ENCODE results near the gene LRRC51.

The LRRC51 gene

GRCh38 chr11:72075756-72076155, 4.9 kb upstream of the LRRC51 start:
- H3K36me3 ChIP-seq (ENCODE audit: control insufficient read depth, insufficient read depth, low read length): no peaks in the 10 kb centered on the region
- H4K5ac ChIP-seq (ENCODE audit: low read length): no peak overlapping the region
- DNase-seq: no peak
- no peaks in the 10 kb centered on the region for H3K27me3 ChIP-seq (ENCODE audit: insufficient read depth, low read length, poor library complexity)
- H2BK15ac ChIP-seq (replicated peaks; ENCODE audit: low read depth): no peak overlapping the region
- H3K4me1 ChIP-seq (ENCODE audit: control insufficient read depth, low read depth, low read length): peaks cover 6% of the 10 kb centered on the region
- no peak overlapping the region for H3K23ac ChIP-seq (ENCODE audit: low read length)
- no CpG with 5 or more reads among the region's 4 CpGs for WGBS (ENCODE audit: extremely low coverage, insufficient coverage, low lambda C conversion rate)
- H3K4me2 ChIP-seq (ENCODE audit: low read length): no peak overlapping the region
- peaks cover 56% of the 10 kb centered on the region for H3K79me2 ChIP-seq (ENCODE audit: control insufficient read depth, insufficient read depth, low read length)
- no peak overlapping the region for H3K56ac ChIP-seq (ENCODE audit: low read length)
- no peak overlapping the region for H2AK5ac ChIP-seq (ENCODE audit: low read length)
- no peak overlapping the region for H2BK120ac ChIP-seq (ENCODE audit: low read depth, low read length)
- H3K18ac ChIP-seq (ENCODE audit: low read length): no peak overlapping the region
- H2BK5ac ChIP-seq (ENCODE audit: low read length): no peak overlapping the region
- no peak overlapping the region for H3K4me3 ChIP-seq (ENCODE audit: low read length)
- H3K27ac ChIP-seq (ENCODE audit: low read depth, low read length): no peak overlapping the region
- H3K4ac ChIP-seq (ENCODE audit: low read depth, low read length): no peak overlapping the region
- H3K79me1 ChIP-seq (ENCODE audit: low read length): peaks cover 10% of the 10 kb centered on the region
- no peak overlapping the region for H3K9ac ChIP-seq (ENCODE audit: low read length)
- H4K8ac ChIP-seq (ENCODE audit: low read depth, low read length): no peak overlapping the region

DNA sequence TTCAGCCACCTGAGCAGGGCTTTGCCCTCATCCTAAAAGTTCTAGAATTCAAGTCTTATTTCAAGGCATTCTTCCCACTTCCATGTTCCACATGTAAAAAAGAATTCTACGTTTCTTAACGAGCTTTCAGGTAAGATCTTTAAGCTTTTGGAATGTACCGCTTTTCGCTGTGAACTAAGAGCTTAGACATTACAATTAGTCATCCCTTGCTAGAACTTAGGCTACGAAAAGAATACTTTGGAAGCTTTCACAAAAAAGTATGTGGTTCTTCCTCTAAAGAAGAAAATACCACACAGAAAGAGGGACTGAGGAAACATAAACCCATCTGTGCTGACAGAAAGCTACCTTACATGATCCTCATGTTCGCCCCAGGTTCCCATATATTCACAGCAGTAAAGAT, 2.2 kb upstream of the LRRC51 start:
- Histone ChIP-seq H3K4me3 (ENCODE audit: low read length) (no peak overlapping the region), H3K4ac (ENCODE audit: low read depth, low read length) (no peak overlapping the region), H3K9ac (ENCODE audit: low read length) (peak overlapping the region; percentile 38), H2BK15ac (replicated peaks; ENCODE audit: low read depth) (no peak overlapping the region), H2BK120ac (ENCODE audit: low read depth, low read length) (no peak overlapping the region), H3K79me1 (ENCODE audit: low read length) (peaks cover 7% of the 10 kb centered on the region), H3K4me1 (ENCODE audit: control insufficient read depth, low read depth, low read length) (no peaks in the 10 kb centered on the region), H3K79me2 (ENCODE audit: control insufficient read depth, insufficient read depth, low read length) (peaks cover 39% of the 10 kb centered on the region), H3K23ac (ENCODE audit: low read length) (no peak overlapping the region), H3K27me3 (ENCODE audit: insufficient read depth, low read length, poor library complexity) (no peaks in the 10 kb centered on the region), H2BK5ac (ENCODE audit: low read length) (no peak overlapping the region), H3K27ac (ENCODE audit: low read depth, low read length) (no peak overlapping the region), H2AK5ac (ENCODE audit: low read length) (no peak overlapping the region), H3K4me2 (ENCODE audit: low read length) (no peak overlapping the region), H3K36me3 (ENCODE audit: control insufficient read depth, insufficient read depth, low read length) (no peaks in the 10 kb centered on the region), H4K5ac (ENCODE audit: low read length) (no peak overlapping the region), H3K56ac (ENCODE audit: low read length) (peak overlapping the region; percentile 30), H3K18ac (ENCODE audit: low read length) (no peak overlapping the region), H4K8ac (ENCODE audit: low read depth, low read length) (no peak overlapping the region)
- no peak for DNase-seq
- WGBS (ENCODE audit: extremely low coverage, insufficient coverage, low lambda C conversion rate): no CpG with 5 or more reads among the region's 6 CpGs

DNA sequence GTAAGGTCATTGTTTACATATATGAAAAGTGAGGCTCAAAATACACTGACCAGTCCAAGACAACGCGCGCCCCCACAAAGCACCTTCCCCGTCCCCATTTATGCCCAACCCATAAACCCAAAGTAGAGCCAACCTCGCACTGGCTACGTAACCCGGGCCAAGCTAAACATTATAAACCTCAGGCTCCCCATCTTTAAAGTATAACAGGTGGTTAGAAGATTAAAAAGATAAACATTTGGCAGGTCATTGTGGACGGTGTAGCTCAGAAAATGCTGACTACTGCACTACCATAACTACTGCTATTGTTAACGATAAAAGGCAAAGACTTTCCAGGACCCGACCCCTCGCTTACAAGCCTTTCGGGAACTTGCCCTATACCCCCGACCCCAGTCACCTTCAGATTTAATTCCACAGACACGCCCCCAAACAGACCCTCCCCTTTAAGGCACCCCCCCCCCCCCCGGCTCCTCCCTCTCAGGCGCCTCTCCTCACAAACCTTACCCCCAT, 778 bp upstream of the LRRC51 start:
- no peak overlapping the region for H3K23ac ChIP-seq (ENCODE audit: low read length)
- no peak overlapping the region for H2BK15ac ChIP-seq (replicated peaks; ENCODE audit: low read depth)
- H3K4me3 ChIP-seq (ENCODE audit: low read length): peak overlapping the region; percentile 96
- no peak overlapping the region for H2BK120ac ChIP-seq (ENCODE audit: low read depth, low read length)
- DNase-seq: no peak
- peak overlapping the region; percentile 92 for H3K9ac ChIP-seq (ENCODE audit: low read length)
- H2BK5ac ChIP-seq (ENCODE audit: low read length): no peak overlapping the region
- H3K18ac ChIP-seq (ENCODE audit: low read length): peak overlapping the region; percentile 78
- H3K27me3 ChIP-seq (ENCODE audit: insufficient read depth, low read length, poor library complexity): no peaks in the 10 kb centered on the region
- H3K4me2 ChIP-seq (ENCODE audit: low read length): peak overlapping the region; percentile 92
- no peaks in the 10 kb centered on the region for H3K36me3 ChIP-seq (ENCODE audit: control insufficient read depth, insufficient read depth, low read length)
- peak overlapping the region; percentile 95 for H3K56ac ChIP-seq (ENCODE audit: low read length)
- whole genome bisulfite sequencing (ENCODE audit: extremely low coverage, insufficient coverage, low lambda C conversion rate): no CpG with 5 or more reads among the region's 16 CpGs
- peak overlapping the region; percentile 88 for H3K27ac ChIP-seq (ENCODE audit: low read depth, low read length)
- no peak overlapping the region for H4K5ac ChIP-seq (ENCODE audit: low read length)
- H4K8ac ChIP-seq (ENCODE audit: low read depth, low read length): no peak overlapping the region
- peaks cover 5% of the 10 kb centered on the region for H3K79me1 ChIP-seq (ENCODE audit: low read length)
- H3K79me2 ChIP-seq (ENCODE audit: control insufficient read depth, insufficient read depth, low read length): peaks cover 32% of the 10 kb centered on the region
- no peak overlapping the region for H2AK5ac ChIP-seq (ENCODE audit: low read length)
- H3K4me1 ChIP-seq (ENCODE audit: control insufficient read depth, low read depth, low read length): no peaks in the 10 kb centered on the region
- no peak overlapping the region for H3K4ac ChIP-seq (ENCODE audit: low read depth, low read length)

- DNase-seq: no peak
- Histone ChIP-seq H3K79me2 (ENCODE audit: control insufficient read depth, insufficient read depth, low read length) (peaks cover 24% of the 10 kb centered on the region), H3K27me3 (ENCODE audit: insufficient read depth, low read length, poor library complexity) (no peaks in the 10 kb centered on the region), H2BK15ac (replicated peaks; ENCODE audit: low read depth) (no peak overlapping the region), H3K18ac (ENCODE audit: low read length) (peak overlapping the region; percentile 56), H3K9ac (ENCODE audit: low read length) (peak overlapping the region; percentile 84), H2BK120ac (ENCODE audit: low read depth, low read length) (peak overlapping the region; percentile 48), H3K4me1 (ENCODE audit: control insufficient read depth, low read depth, low read length) (no peaks in the 10 kb centered on the region), H3K27ac (ENCODE audit: low read depth, low read length) (peak overlapping the region; percentile 54), H3K4me3 (ENCODE audit: low read length) (peak overlapping the region; percentile 64), H3K56ac (ENCODE audit: low read length) (peak overlapping the region; percentile 94), H3K79me1 (ENCODE audit: low read length) (peaks cover 3% of the 10 kb centered on the region), H3K36me3 (ENCODE audit: control insufficient read depth, insufficient read depth, low read length) (no peaks in the 10 kb centered on the region), H2AK5ac (ENCODE audit: low read length) (no peak overlapping the region), H4K5ac (ENCODE audit: low read length) (peak overlapping the region; percentile 85), H4K8ac (ENCODE audit: low read depth, low read length) (no peak overlapping the region), H3K4me2 (ENCODE audit: low read length) (peak overlapping the region; percentile 80), H2BK5ac (ENCODE audit: low read length) (no peak overlapping the region), H3K23ac (ENCODE audit: low read length) (no peak overlapping the region), H3K4ac (ENCODE audit: low read depth, low read length) (peak overlapping the region; percentile 65)
- 100% methylated on average over 2 of the region's 21 CpGs for WGBS (ENCODE audit: extremely low coverage, insufficient coverage, low lambda C conversion rate)
These were observed 564 bp downstream of the LRRC51 start for GRCh38 chr11:72081184-72081644.

DNA sequence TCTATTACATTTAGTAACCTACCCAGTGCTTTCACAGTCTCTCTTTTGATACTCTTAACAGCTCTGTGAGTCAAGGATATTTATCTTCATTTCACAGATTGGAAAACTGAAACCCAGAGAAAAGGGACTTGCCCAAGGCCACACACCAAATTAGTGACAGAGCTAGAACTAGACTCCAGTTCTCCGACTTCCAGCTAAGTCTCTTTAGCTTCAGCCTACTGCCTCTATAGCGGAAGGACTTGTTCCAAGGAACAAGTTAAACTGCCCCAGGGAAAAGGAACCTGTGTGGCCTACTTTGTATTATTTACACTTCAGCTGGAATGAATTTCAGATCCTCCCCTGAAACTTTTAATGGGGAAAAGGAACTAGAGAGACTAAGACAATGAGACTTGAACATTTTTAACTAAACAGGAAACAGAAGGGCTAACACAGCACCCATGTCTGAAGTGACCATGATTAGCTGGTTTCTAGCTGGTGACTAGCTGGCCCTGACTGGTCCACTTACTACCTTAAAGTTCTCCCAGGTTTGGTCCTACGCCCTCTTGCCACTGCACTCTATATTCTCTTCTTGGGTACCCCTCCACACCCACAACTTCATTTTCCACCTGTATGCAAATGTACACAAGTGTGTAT, 1.3 kb downstream of the LRRC51 start:
- no peaks in the 10 kb centered on the region for H3K4me1 ChIP-seq (ENCODE audit: control insufficient read depth, low read depth, low read length)
- H3K27me3 ChIP-seq (ENCODE audit: insufficient read depth, low read length, poor library complexity): no peaks in the 10 kb centered on the region
- H3K27ac ChIP-seq (ENCODE audit: low read depth, low read length): no peak overlapping the region
- H3K9ac ChIP-seq (ENCODE audit: low read length): no peak overlapping the region
- no CpG with 5 or more reads among the region's 3 CpGs for WGBS (ENCODE audit: extremely low coverage, insufficient coverage, low lambda C conversion rate)
- no peak overlapping the region for H3K23ac ChIP-seq (ENCODE audit: low read length)
- no peak overlapping the region for H3K56ac ChIP-seq (ENCODE audit: low read length)
- no peak for DNase-seq
- H3K4me3 ChIP-seq (ENCODE audit: low read length): no peak overlapping the region
- H3K79me1 ChIP-seq (ENCODE audit: low read length): peaks cover 3% of the 10 kb centered on the region
- H3K4ac ChIP-seq (ENCODE audit: low read depth, low read length): no peak overlapping the region
- H3K36me3 ChIP-seq (ENCODE audit: control insufficient read depth, insufficient read depth, low read length): no peaks in the 10 kb centered on the region
- H2BK120ac ChIP-seq (ENCODE audit: low read depth, low read length): no peak overlapping the region
- peaks cover 24% of the 10 kb centered on the region for H3K79me2 ChIP-seq (ENCODE audit: control insufficient read depth, insufficient read depth, low read length)
- H2BK15ac ChIP-seq (replicated peaks; ENCODE audit: low read depth): no peak overlapping the region
- no peak overlapping the region for H3K4me2 ChIP-seq (ENCODE audit: low read length)
- H4K8ac ChIP-seq (ENCODE audit: low read depth, low read length): no peak overlapping the region
- no peak overlapping the region for H2BK5ac ChIP-seq (ENCODE audit: low read length)
- no peak overlapping the region for H2AK5ac ChIP-seq (ENCODE audit: low read length)
- no peak overlapping the region for H4K5ac ChIP-seq (ENCODE audit: low read length)
- H3K18ac ChIP-seq (ENCODE audit: low read length): no peak overlapping the region

- Histone ChIP-seq H2BK120ac (ENCODE audit: low read depth, low read length) (no peak overlapping the region), H4K8ac (ENCODE audit: low read depth, low read length) (no peak overlapping the region), H3K9ac (ENCODE audit: low read length) (no peak overlapping the region), H3K23ac (ENCODE audit: low read length) (no peak overlapping the region), H3K79me1 (ENCODE audit: low read length) (peaks cover 3% of the 10 kb centered on the region), H4K5ac (ENCODE audit: low read length) (no peak overlapping the region), H2BK5ac (ENCODE audit: low read length) (no peak overlapping the region), H3K4me3 (ENCODE audit: low read length) (no peak overlapping the region), H2BK15ac (replicated peaks; ENCODE audit: low read depth) (no peak overlapping the region), H3K79me2 (ENCODE audit: control insufficient read depth, insufficient read depth, low read length) (peaks cover 16% of the 10 kb centered on the region), H3K4me2 (ENCODE audit: low read length) (no peak overlapping the region), H3K36me3 (ENCODE audit: control insufficient read depth, insufficient read depth, low read length) (no peaks in the 10 kb centered on the region), H3K27me3 (ENCODE audit: insufficient read depth, low read length, poor library complexity) (no peaks in the 10 kb centered on the region), H3K18ac (ENCODE audit: low read length) (no peak overlapping the region), H3K27ac (ENCODE audit: low read depth, low read length) (no peak overlapping the region), H2AK5ac (ENCODE audit: low read length) (no peak overlapping the region), H3K56ac (ENCODE audit: low read length) (no peak overlapping the region), H3K4ac (ENCODE audit: low read depth, low read length) (no peak overlapping the region), H3K4me1 (ENCODE audit: control insufficient read depth, low read depth, low read length) (no peaks in the 10 kb centered on the region)
- no peak for DNase-seq
- no CpG with 5 or more reads among the region's 2 CpGs for WGBS (ENCODE audit: extremely low coverage, insufficient coverage, low lambda C conversion rate)
These were observed 2.8 kb downstream of the LRRC51 start for GRCh38 chr11:72083414-72083813.
